NCI-H1092 (cell line): ENCODE data around the gene SETX.

Experiments
- DNase-seq: peaks from one replicate; lab custom pipeline; 2025; lab: John Stamatoyannopoulos, UW

Gene SETX

GRCh38 chr9:132240841-132241482, 113.8 kb downstream of the SETX start:
- peak; percentile 68 for DNase-seq

GRCh38 chr9:132239999-132240840, 114.6 kb downstream of the SETX start:
- no peak for DNase-seq

- DNase-seq: no peak
Observed at GRCh38 chr9:132239518-132239917, 115.3 kb downstream of the SETX start.

GRCh38 chr9:132238992-132239391, 115.8 kb downstream of the SETX start:
- no peak for DNase-seq

GRCh38 chr9:132238026-132238972, 116.5 kb downstream of the SETX start:
- DNase-seq: no peak

GRCh38 chr9:132237481-132237880, 117.3 kb downstream of the SETX start:
- no peak for DNase-seq

GRCh38 chr9:132236662-132237311, 118.0 kb downstream of the SETX start:
- DNase-seq: no peak

- DNase-seq: peak; percentile 78
Observed at GRCh38 chr9:132235894-132236661, 118.7 kb downstream of the SETX start.

GRCh38 chr9:132235125-132235524, 119.7 kb downstream of the SETX start:
- no peak for DNase-seq

GRCh38 chr9:132234535-132234934, 120.3 kb downstream of the SETX start:
- no peak for DNase-seq

- DNase-seq: no peak
Observed at GRCh38 chr9:132233138-132233537, 121.6 kb downstream of the SETX start.

GRCh38 chr9:132232522-132232921, 122.3 kb downstream of the SETX start:
- no peak for DNase-seq

GRCh38 chr9:132231019-132231701, 123.6 kb downstream of the SETX start:
- DNase-seq: no peak

- DNase-seq: no peak
Observed at GRCh38 chr9:132230605-132231004, 124.2 kb downstream of the SETX start.

GRCh38 chr9:132228062-132228461, 126.7 kb downstream of the SETX start:
- no peak for DNase-seq

GRCh38 chr9:132226571-132227430, 128.0 kb downstream of the SETX start:
- DNase-seq: no peak

GRCh38 chr9:132224645-132225044, 130.1 kb downstream of the SETX start:
- DNase-seq: no peak

- no peak for DNase-seq
Observed at GRCh38 chr9:132221941-132222340, 132.8 kb downstream of the SETX start.

GRCh38 chr9:132218208-132218607, 136.6 kb downstream of the SETX start:
- DNase-seq: no peak
